CD14-positive monocyte (primary cell): ENCODE data around the gene HTR5A. TPM values are rescaled to one million over a fixed set of nuclear protein-coding genes. Genes with fewer than 3 reads are reported as not detected.
A peak's percentile ranks its signal among the peaks of the same experiment; 100 is the strongest.

ENCODE experiments used
- DNase-seq, 3 donors: peaks; one replicate each; pipeline ENCODE4 v3.0.0-alpha.2; 2011 to 2022
- H2AFZ ChIP-seq: 2 replicates; pipeline ENCODE4 v1.6.0; 2012; ENCODE audit warnings: mild to moderate bottlenecking, low read depth, low read length, inconsistent platforms; ENCODE audit not compliant: insufficient read depth, poor library complexity, severe bottlenecking
- H3K27ac ChIP-seq, 2 donors: 1 replicate in 1 of 2; 2 replicates in 1 of 2; pipeline ENCODE4 v1.5.1; 2012 to 2013; ENCODE audit warnings: low read length in 2 of 2, control low read depth in 1 of 2, inconsistent platforms in 1 of 2, low read depth in 1 of 2, mild to moderate bottlenecking in 1 of 2
- H3K27me3 ChIP-seq, 2 donors: one replicate each; pipeline versions ENCODE4 v1.6.0 to v1.6.1; 2011 to 2013; ENCODE audit warnings: low read length in 2 of 2; ENCODE audit not compliant: control insufficient read depth in 2 of 2, insufficient read depth in 2 of 2
- H3K36me3 ChIP-seq, 2 donors: replicated peaks in 1 of 2; 1 replicate in 1 of 2; 2 replicates in 1 of 2; pipeline versions ENCODE4 v1.5.1 to v1.6.1; 2012 to 2013; ENCODE audit warnings: low read length in 2 of 2, control low read depth in 1 of 2, inconsistent platforms in 1 of 2, mild to moderate bottlenecking in 1 of 2; ENCODE audit not compliant: insufficient read depth in 2 of 2, control insufficient read depth in 1 of 2
- H3K4me1 ChIP-seq, 2 donors: 1 replicate in 1 of 2; 2 replicates in 1 of 2; pipeline versions ENCODE4 v1.5.1 to v1.6.1; 2012 to 2013; ENCODE audit warnings: low read length in 2 of 2, control low read depth in 1 of 2, inconsistent platforms in 1 of 2, mild to moderate bottlenecking in 1 of 2, moderate library complexity in 1 of 2; ENCODE audit not compliant: insufficient read depth in 2 of 2, control insufficient read depth in 1 of 2
- H3K4me2 ChIP-seq: replicated peaks from 2 replicates; pipeline ENCODE3; 2012; ENCODE audit warnings: low read length, moderate library complexity, mild to moderate bottlenecking; ENCODE audit not compliant: poor library complexity, severe bottlenecking; ENCODE audit errors: extremely low read depth
- H3K4me3 ChIP-seq, 3 experiments: fragments of 200-600 bp in 1 of 3; sonication (generic) in 1 of 3; replicated peaks in 1 of 3; 1 replicate in 2 of 3; 2 replicates in 1 of 3; pipeline ENCODE4 v1.5.1; 2011 to 2013; ENCODE audit warnings: low read length in 3 of 3, mild to moderate bottlenecking in 3 of 3, control low read depth in 2 of 3, low read depth in 2 of 3, inconsistent platforms in 1 of 3, moderate library complexity in 1 of 3
- H3K79me2 ChIP-seq: 2 replicates; pipeline ENCODE4 v1.6.0; 2012; ENCODE audit warnings: mild to moderate bottlenecking, control low read depth, inconsistent platforms, low read length, moderate library complexity; ENCODE audit not compliant: insufficient read depth
- H3K9ac ChIP-seq: 2 replicates; pipeline ENCODE4 v1.6.0; 2017; ENCODE audit warnings: low read length, mild to moderate bottlenecking; ENCODE audit not compliant: insufficient read depth, poor library complexity, severe bottlenecking
- H3K9me3 ChIP-seq, 2 donors: replicated peaks in 1 of 2; 1 replicate in 1 of 2; 2 replicates in 1 of 2; pipeline versions ENCODE4 v1.5.1 to v1.6.1; 2012 to 2013; ENCODE audit warnings: low read length in 2 of 2, control low read depth in 1 of 2; ENCODE audit not compliant: control insufficient read depth in 1 of 2, insufficient read depth in 1 of 2
- H4K20me1 ChIP-seq: 2 replicates; pipeline ENCODE4 v1.6.0; 2012; ENCODE audit warnings: mild to moderate bottlenecking, low read length, control low read depth, moderate library complexity; ENCODE audit not compliant: insufficient read depth
- H3K27ac Mint-ChIP-seq, 7 donors: one replicate each; pipeline ENCODE4 v1.8.0; 2020; ENCODE audit warnings: mild to moderate bottlenecking in 7 of 7, mixed read lengths in 7 of 7, moderate library complexity in 6 of 7, inconsistent platforms in 2 of 7
- H3K27me3 Mint-ChIP-seq, 3 donors: one replicate each; pipeline ENCODE4 v1.8.0; 2021 to 2022; ENCODE audit warnings: low read depth in 3 of 3, mild to moderate bottlenecking in 3 of 3, mixed read lengths in 3 of 3, moderate library complexity in 3 of 3, inconsistent platforms in 1 of 3
- H3K36me3 Mint-ChIP-seq, 2 donors: one replicate each; pipeline ENCODE4 v1.8.0; 2020; ENCODE audit warnings: mixed read lengths in 2 of 2, inconsistent platforms in 1 of 2, mild to moderate bottlenecking in 1 of 2
- H3K4me1 Mint-ChIP-seq: one replicate; pipeline ENCODE4 v1.8.0; 2020; ENCODE audit warnings: mild to moderate bottlenecking, mixed read lengths
- H3K4me3 Mint-ChIP-seq, 2 donors: one replicate each; pipeline ENCODE4 v1.8.0; 2020; ENCODE audit warnings: mild to moderate bottlenecking in 2 of 2, mixed read lengths in 2 of 2, moderate library complexity in 1 of 2
- H3K9me3 Mint-ChIP-seq, 7 donors: one replicate each; pipeline ENCODE4 v1.8.0; 2020 to 2022; ENCODE audit warnings: mixed read lengths in 7 of 7, mild to moderate bottlenecking in 6 of 7, moderate library complexity in 6 of 7, inconsistent platforms in 2 of 7
- WGBS: methylation state at CpG from one replicate; pipeline ENCODE4 v1.1.5; 2013; ENCODE audit warnings: missing lambda C conversion rate; ENCODE audit not compliant: insufficient coverage; 5-methylcytosine and 5-hydroxymethylcytosine counted together
- intact Hi-C, 2 donors: fragments of 100-400 bp; cut with micrococcal nuclease; formaldehyde crosslinking; loops; one replicate each; pipeline versions ENCODE4 v1.15.0 to v1.15.1; 2023
- polyA plus RNA-seq, 3 donors: library from polyadenylated mRNA; depleted of rRNA in 1 of 3; unstranded in 2 of 3; stranded (reverse) in 1 of 3; fragments of 300-500 nt in 2 of 3; fragments of >200 nt in 1 of 3; fragmentation: Illumina TruSeq in 2 of 3; gene quantifications; 1 replicate in 2 of 3; 2 replicates in 1 of 3; pipeline ENCODE4 v1.2.3, GENCODE V29; 2012 to 2021
- small RNA-seq: library from RNA; depleted of rRNA; stranded (forward); fragments of <200 nt; gene quantifications from one replicate; pipeline ENCODE3, GENCODE V24; 2012; ENCODE audit warnings: low read depth; ENCODE audit not compliant: insufficient read length
- TF ChIP-seq, protein P1 (sequence below): fragments of 200-600 bp; IDR thresholded peaks from one replicate; pipeline ENCODE4 v1.8.0; 2022; ENCODE audit warnings: antibody characterized with exemption, mild to moderate bottlenecking

The HTR5A gene
- polyA plus RNA-seq, 3 donors, result not detected

DNA sequence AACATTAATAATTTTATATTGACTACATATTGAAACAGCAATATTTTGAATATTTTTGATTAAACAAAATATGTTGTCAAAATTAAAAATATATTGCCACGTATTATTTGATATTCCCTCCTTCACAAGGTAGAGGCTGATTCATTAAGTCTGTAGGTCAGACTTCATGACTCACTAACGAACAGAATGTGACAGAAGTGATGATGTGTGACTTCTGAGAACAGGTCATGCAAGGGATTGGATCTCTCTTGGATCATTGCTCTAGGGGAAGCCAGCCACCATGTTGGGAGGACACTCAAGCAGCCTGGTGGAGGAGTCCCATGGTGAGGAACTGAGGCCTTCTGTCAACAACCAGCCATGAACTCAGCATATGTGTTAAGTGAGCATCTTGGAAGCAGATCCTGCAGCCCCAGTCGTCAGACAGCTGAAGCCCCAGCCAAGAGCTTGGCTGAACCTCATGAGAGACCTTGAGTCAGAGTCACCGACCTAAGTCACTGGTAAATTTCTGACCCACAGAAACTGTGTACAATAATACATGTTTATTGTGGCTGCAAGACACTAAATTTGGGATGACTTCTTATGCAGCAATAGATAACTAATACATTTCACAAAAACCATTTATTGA lies 66.6 kb downstream of the HTR5A start:
- Mint-ChIP-seq H3K4me1 (no peaks in the 10 kb centered on the region), H3K4me3 (no peak overlapping the region), H3K27me3 (peaks cover 0 to 4% (median 3%) of the 10 kb centered on the region in 3 donors), H3K9me3 (peaks cover 0 to 5% (median 1%) of the 10 kb centered on the region in 7 donors), H3K27ac (peak overlapping the region in 1 of 7 donors; percentile 11), H3K36me3 (no peaks in the 10 kb centered on the region)
- no peaks in the 10 kb centered on the region for H3K36me3 ChIP-seq
- DNase-seq, result no peak
- H4K20me1 ChIP-seq, result no peaks in the 10 kb centered on the region
- no peaks in the 10 kb centered on the region for H3K4me1 ChIP-seq
- intact Hi-C loops, result no loop called here
- no peaks in the 10 kb centered on the region for H3K27me3 ChIP-seq
- H3K9ac ChIP-seq, result no peak overlapping the region
- no peaks in the 10 kb centered on the region for H3K79me2 ChIP-seq
- no peak overlapping the region for H3K27ac ChIP-seq
- H3K9me3 ChIP-seq, result no peaks in the 10 kb centered on the region
- no peak overlapping the region for H3K4me2 ChIP-seq
- 20% methylated on average over 1 of the region's 4 CpGs for WGBS
- H3K4me3 ChIP-seq, result no peak overlapping the region
- no peak overlapping the region for H2AFZ ChIP-seq
- TF ChIP-seq, protein P1, sequence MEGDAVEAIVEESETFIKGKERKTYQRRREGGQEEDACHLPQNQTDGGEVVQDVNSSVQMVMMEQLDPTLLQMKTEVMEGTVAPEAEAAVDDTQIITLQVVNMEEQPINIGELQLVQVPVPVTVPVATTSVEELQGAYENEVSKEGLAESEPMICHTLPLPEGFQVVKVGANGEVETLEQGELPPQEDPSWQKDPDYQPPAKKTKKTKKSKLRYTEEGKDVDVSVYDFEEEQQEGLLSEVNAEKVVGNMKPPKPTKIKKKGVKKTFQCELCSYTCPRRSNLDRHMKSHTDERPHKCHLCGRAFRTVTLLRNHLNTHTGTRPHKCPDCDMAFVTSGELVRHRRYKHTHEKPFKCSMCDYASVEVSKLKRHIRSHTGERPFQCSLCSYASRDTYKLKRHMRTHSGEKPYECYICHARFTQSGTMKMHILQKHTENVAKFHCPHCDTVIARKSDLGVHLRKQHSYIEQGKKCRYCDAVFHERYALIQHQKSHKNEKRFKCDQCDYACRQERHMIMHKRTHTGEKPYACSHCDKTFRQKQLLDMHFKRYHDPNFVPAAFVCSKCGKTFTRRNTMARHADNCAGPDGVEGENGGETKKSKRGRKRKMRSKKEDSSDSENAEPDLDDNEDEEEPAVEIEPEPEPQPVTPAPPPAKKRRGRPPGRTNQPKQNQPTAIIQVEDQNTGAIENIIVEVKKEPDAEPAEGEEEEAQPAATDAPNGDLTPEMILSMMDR, result no peak

Small RNA genes within 50 kb of the gene (small RNA-seq; reads per million reads assigned to genes)
- not detected for gene AC092628.1

Other genes with a start within 250 kb of the HTR5A start
- 1 to 10 TPM in 1 of 3 donors, under 1 TPM in 2; 0.44 to 8.4 (median 0.58) TPM for gene PAXIP1, start 67.2 kb upstream of the HTR5A start, polyA plus RNA-seq
- gene INSIG1, start 227.6 kb downstream of the HTR5A start, polyA plus RNA-seq, result 10 to 100 TPM; 37.1 to 85.6 (median 39.6) TPM